HEK293T (cell line): ENCODE measurements around the gene KCNQ1OT1.

Source experiments
- BHLHE40 ChIP-seq: fragments of 450-650 bp; IDR thresholded peaks from 2 replicates; pipeline ENCODE4 v1.6.1; 2016; ENCODE audit warnings: mild to moderate bottlenecking, moderate library complexity, borderline replicate concordance
- FOXK2 ChIP-seq: fragments of 450-650 bp; IDR thresholded peaks from 2 replicates; pipeline ENCODE4 v1.6.1; 2016; ENCODE audit warnings: mild to moderate bottlenecking
- FOXM1 ChIP-seq: fragments of 450-650 bp; IDR thresholded peaks from 2 replicates; pipeline ENCODE4 v1.6.1; 2017; ENCODE audit warnings: mild to moderate bottlenecking, borderline replicate concordance
- HDGF ChIP-seq: fragments of 450-650 bp; IDR thresholded peaks from 2 replicates; pipeline ENCODE4 v1.6.1; 2017; ENCODE audit warnings: antibody characterized with exemption, borderline replicate concordance
- LEF1 ChIP-seq: fragments of 450-650 bp; IDR thresholded peaks from 2 replicates; pipeline ENCODE4 v1.6.1; 2017; ENCODE audit warnings: mild to moderate bottlenecking, borderline replicate concordance
- SP1 ChIP-seq: fragments of 450-650 bp; IDR thresholded peaks from 2 replicates; pipeline ENCODE4 v1.6.1; 2017
- SUZ12 ChIP-seq: fragments of 450-650 bp; IDR thresholded peaks from 2 replicates; pipeline ENCODE4 v1.6.1; 2016; ENCODE audit warnings: mild to moderate bottlenecking
- TARDBP ChIP-seq: fragments of 450-650 bp; IDR thresholded peaks from 2 replicates; pipeline ENCODE4 v1.6.1; 2016

- TF ChIP-seq SP1: no peak
- no peak for TF ChIP-seq TARDBP
- no peak for TF ChIP-seq SUZ12
- no peak for TF ChIP-seq BHLHE40
- no peak for TF ChIP-seq FOXK2
- TF ChIP-seq LEF1: no peak
- TF ChIP-seq FOXM1: no peak
- no peak for TF ChIP-seq HDGF
Measured at GRCh38 chr11:2625183-2625582, 74.6 kb downstream of the KCNQ1OT1 start.
